Endothelial cell of umbilical vein (primary cell): Measurements from ENCODE around the gene ZDHHC22. TPM values are rescaled to one million over a fixed set of nuclear protein-coding genes. Genes with fewer than 3 reads are reported as not detected.

Source experiments
- BruUV-seq: library from RNA; stranded (reverse); fragments of 400-500 nt; replicated peaks from 2 replicates; lab custom pipeline; 2021; lab: Mats Ljungman, UMichigan
- CTCF ChIA-PET: fragments of 300-600, 350-600 bp; sonication (Branson Sonifier 250); formaldehyde crosslinking; loops from one replicate; lab custom pipeline; 2021; ENCODE audit warnings: antibody characterized with exemption, inconsistent platforms; lab: Charles Lee
- POLR2A ChIA-PET: fragments of 300-600, 350-600 bp; sonication (Branson Sonifier 250); formaldehyde crosslinking; loops from one replicate; lab custom pipeline; 2021; ENCODE audit warnings: antibody characterized with exemption, inconsistent platforms; lab: Charles Lee
- DNase-seq: peaks from one replicate; pipeline ENCODE4 v3.0.0-alpha.2; 2011; ENCODE audit warnings: low read depth, low spot score
- FAIRE-seq: peaks from 2 replicates; lab custom pipeline; 2011; peaks lifted over from hg19 to GRCh38; lab: Jason Lieb, UNC
- H2AFZ ChIP-seq: 2 replicates; pipeline ENCODE4 v1.6.0; 2012; ENCODE audit warnings: low read depth, low read length, control low read depth, inconsistent platforms
- H3K27ac ChIP-seq: 2 replicates; pipeline ENCODE4 v1.5.1; 2011; ENCODE audit warnings: low read depth, mild to moderate bottlenecking, control low read depth, low read length, moderate library complexity; ENCODE audit not compliant: insufficient read depth
- H3K27me3 ChIP-seq, 2 experiments: 2 replicates each; pipeline versions ENCODE4 v1.6.0 to v1.6.1; 2011; ENCODE audit warnings: low read length in 2 of 2, mixed read lengths in 1 of 2; ENCODE audit not compliant: control insufficient read depth in 2 of 2, insufficient read depth in 2 of 2
- H3K36me3 ChIP-seq, 2 experiments: 2 replicates in 1 of 2; 3 replicates in 1 of 2; pipeline ENCODE4 v1.5.1; 2011; ENCODE audit warnings: low read length in 2 of 2, mild to moderate bottlenecking in 1 of 2, moderate library complexity in 1 of 2; ENCODE audit not compliant: control insufficient read depth in 2 of 2, insufficient read depth in 2 of 2; ENCODE audit errors: extremely low read depth in 1 of 2
- H3K4me1 ChIP-seq: 3 replicates; pipeline ENCODE4 v1.5.1; 2011; ENCODE audit warnings: mild to moderate bottlenecking, low read length; ENCODE audit not compliant: control insufficient read depth, insufficient read depth; ENCODE audit errors: extremely low read depth
- H3K4me2 ChIP-seq: 2 replicates; pipeline ENCODE4 v1.6.1; 2011; ENCODE audit warnings: low read length, control low read depth, mixed read lengths; ENCODE audit not compliant: insufficient read depth
- H3K4me3 ChIP-seq, 3 experiments: fragments of 200-600 bp in 1 of 3; sonication (generic), shearing (Covaris generic) in 1 of 3; replicated peaks in 1 of 3; 2 replicates each; pipeline ENCODE4 v1.5.1; 2011 to 2016; ENCODE audit warnings: control low read depth in 3 of 3, low read length in 3 of 3, mild to moderate bottlenecking in 2 of 3, inconsistent platforms in 1 of 3, low read depth in 1 of 3, moderate library complexity in 1 of 3; ENCODE audit not compliant: insufficient read depth in 1 of 3
- H3K79me2 ChIP-seq: 2 replicates; pipeline ENCODE4 v1.6.0; 2012; ENCODE audit warnings: low read length, inconsistent platforms; ENCODE audit not compliant: control insufficient read depth, insufficient read depth
- H3K9ac ChIP-seq: replicated peaks from 2 replicates; pipeline ENCODE3; 2011; ENCODE audit warnings: low read length, control low read depth; ENCODE audit not compliant: insufficient read depth; ENCODE audit errors: extremely low read depth
- H3K9me1 ChIP-seq: replicated peaks from 3 replicates; pipeline ENCODE4 v1.6.0; 2011; ENCODE audit warnings: mild to moderate bottlenecking, low read length; ENCODE audit not compliant: control insufficient read depth, insufficient read depth; ENCODE audit errors: extremely low read depth
- H3K9me3 ChIP-seq: replicated peaks from 2 replicates; pipeline ENCODE4 v1.5.1; 2012; ENCODE audit warnings: low read length, inconsistent platforms; ENCODE audit not compliant: control insufficient read depth, insufficient read depth
- H4K20me1 ChIP-seq: replicated peaks from 2 replicates; pipeline ENCODE3; 2011; ENCODE audit warnings: mild to moderate bottlenecking, low read length; ENCODE audit not compliant: control insufficient read depth, insufficient read depth; ENCODE audit errors: extremely low read depth
- CTCF ChIP-seq, 2 donors: IDR thresholded peaks; 1 replicate in 1 of 2; 2 replicates in 1 of 2; pipeline ENCODE4 v1.5.1; 2011; ENCODE audit warnings: low read length in 2 of 2, mild to moderate bottlenecking in 2 of 2, moderate library complexity in 2 of 2, control low read depth in 1 of 2, inconsistent platforms in 1 of 2, low read depth in 1 of 2; ENCODE audit not compliant: insufficient read depth in 1 of 2; ENCODE audit errors: extremely low read depth in 1 of 2
- EZH2 ChIP-seq: IDR thresholded peaks from 2 replicates; pipeline ENCODE4 v1.6.1; 2012; ENCODE audit warnings: borderline replicate concordance, low read depth, mild to moderate bottlenecking, moderate library complexity, low read length, inconsistent platforms; ENCODE audit not compliant: severe bottlenecking
- FOS ChIP-seq: IDR thresholded peaks from 2 replicates; pipeline ENCODE4 v1.6.1; 2011; ENCODE audit warnings: mild to moderate bottlenecking, low read length, moderate library complexity, borderline replicate concordance; ENCODE audit not compliant: insufficient read depth
- GATA2 ChIP-seq: IDR thresholded peaks from 2 replicates; pipeline ENCODE4 v1.7.0; 2011; ENCODE audit warnings: low read depth, mild to moderate bottlenecking, moderate library complexity, mixed read lengths, low read length; ENCODE audit not compliant: insufficient read length, insufficient read depth
- JUN ChIP-seq: IDR thresholded peaks from 2 replicates; pipeline ENCODE4 v1.6.1; 2011; ENCODE audit warnings: borderline replicate concordance, low read depth; ENCODE audit not compliant: insufficient read length, insufficient read depth
- MAX ChIP-seq: IDR thresholded peaks from 2 replicates; pipeline ENCODE4 v1.6.1; 2011; ENCODE audit not compliant: insufficient read depth, insufficient read length
- MYC ChIP-seq: IDR thresholded peaks from one replicate; pipeline ENCODE4 v1.6.1; 2011; ENCODE audit warnings: mild to moderate bottlenecking, low read depth, low read length
- POLR2A ChIP-seq: IDR thresholded peaks from 2 replicates; pipeline ENCODE4 v1.6.1; 2012; ENCODE audit warnings: low read depth, mild to moderate bottlenecking, control low read depth, low read length
- POLR2AphosphoS5 ChIP-seq: IDR thresholded peaks from 2 replicates; pipeline ENCODE4 v1.6.1; 2012; ENCODE audit warnings: low read depth, mild to moderate bottlenecking, control low read depth, low read length, moderate library complexity; ENCODE audit not compliant: insufficient read depth
- dilution Hi-C: fragments of 300-500 bp; cut with MboI; formaldehyde crosslinking; loops from one replicate; pipeline ENCODE4 v1.15.0; 2019; ENCODE audit warnings: low sequenced_read_pairs; ENCODE audit not compliant: extremely low pct_ligation_motif_present
- intact Hi-C: fragments of 100-400 bp; cut with micrococcal nuclease; formaldehyde crosslinking; loops from one replicate; pipeline ENCODE4 v1.10.0; 2022
- polyA plus RNA-seq, 4 experiments: library from polyadenylated mRNA; depleted of rRNA in 3 of 4; stranded (reverse) in 3 of 4; unstranded in 1 of 4; fragments of >200 nt; gene quantifications; 2 replicates each; pipeline versions ENCODE4 v1.2.1 to v1.2.3, GENCODE V29; 2011 to 2012; ENCODE audit warnings: missing spikeins in 1 of 4
- total RNA-seq: library from RNA; stranded (reverse); gene quantifications from 2 replicates; pipeline ENCODE4 v1.2.3, GENCODE V29; 2021

The ZDHHC22 gene
- total and polyA plus RNA-seq, 2 donors (not counting 3 experiments of a cell fraction or from before 2014, with no cell fraction given) = 0.03 to 0.24 TPM

GRCh38 chr14:77122526-77123125, 19.0 kb downstream of the ZDHHC22 start:
- no peaks in the 10 kb centered on the region for H4K20me1 ChIP-seq
- DNase-seq (no peak), FAIRE-seq (no peak)
- H3K4me3 ChIP-seq = no peak overlapping the region
- peaks cover 12 to 14% of the 10 kb centered on the region in 2 experiments for H3K27me3 ChIP-seq
- CTCF ChIA-PET = interaction anchor here (0.8 to 6.3 kb wide), 10 partner anchors 9 to 250 kb away, joined by 3 to 49 read pairs (median 10); no protein-coding TSS in a partner anchor
- no peak overlapping the region for H3K27ac ChIP-seq
- TF ChIP-seq POLR2A = no peak
- TF ChIP-seq CTCF (IDR thresholded peaks at IDR 0.05; ENCODE audit: extremely low read depth in 1 of 2, insufficient read depth in 1 of 2, low read depth in 1 of 2, low read length in 2 of 2) = no peak
- no peak for TF ChIP-seq JUN
- no peak for TF ChIP-seq POLR2AphosphoS5
- TF ChIP-seq FOS = no peak
- no peak for TF ChIP-seq MAX
- TF ChIP-seq EZH2 = no peak
- TF ChIP-seq GATA2 = no peak
- no peak for TF ChIP-seq MYC
- POLR2A ChIA-PET = no interaction called here
- dilution Hi-C loops = no loop called here
- no peaks in the 10 kb centered on the region for H3K9me1 ChIP-seq
- H3K4me1 ChIP-seq = peaks cover 6% of the 10 kb centered on the region
- no peak overlapping the region for H3K9ac ChIP-seq
- H3K79me2 ChIP-seq = no peaks in the 10 kb centered on the region
- H3K36me3 ChIP-seq = peaks cover 0 to 3% of the 10 kb centered on the region in 2 experiments
- BruUV-seq = no TSS peak
- intact Hi-C loops = no loop called here
- no peak overlapping the region for H3K4me2 ChIP-seq
- no peak overlapping the region for H2AFZ ChIP-seq
- H3K9me3 ChIP-seq = no peaks in the 10 kb centered on the region
